HCT116 (cell line): ENCODE measurements around the gene TRIM56. TPM values are rescaled to one million over a fixed set of nuclear protein-coding genes. Genes with fewer than 3 reads are reported as not detected.
"Not testable (repeated sequence)": the region's sequence is repeated elsewhere in the genome, so short reads cannot be mapped to it uniquely, and the experiment has no call there.

ENCODE experiments used
- ATAC-seq: fragments of 200-7000 bp; cut with Tn5 transposase; 2 replicates; pipeline ENCODE4 v1.9.1; 2020; ENCODE audit warnings: mild to moderate bottlenecking, moderate library complexity
- BruUV-seq: library from RNA; stranded (reverse); fragments of 400-500 nt; replicated peaks from 2 replicates; lab custom pipeline; 2021; lab: Mats Ljungman, UMichigan
- CTCF ChIA-PET: fragments of 300-600 bp; sonication (Branson Sonifier 250); formaldehyde crosslinking; loops from one replicate; lab custom pipeline; 2021; ENCODE audit warnings: antibody characterized with exemption; lab: Charles Lee
- POLR2A ChIA-PET: fragments of 300-600, 350-600 bp; sonication (Branson Sonifier 250); formaldehyde crosslinking; loops from one replicate; lab custom pipeline; 2021; ENCODE audit warnings: antibody characterized with exemption; lab: Charles Lee
- RAD21 ChIA-PET, 2 experiments: fragments of 300-600 bp; sonication (Branson Sonifier 250); formaldehyde crosslinking; loops; one replicate each; lab custom pipeline; 2023; ENCODE audit warnings: low total read pairs in 2 of 2; ENCODE audit not compliant: uncharacterized antibody in 2 of 2, unreplicated experiment in 2 of 2, low non-redundant PET in 1 of 2; lab: Charles Lee
- DNase-seq: peaks from one replicate; pipeline ENCODE4 v3.0.0-alpha.2; 2010; ENCODE audit warnings: low read depth, low spot score
- H2AFZ ChIP-seq: fragments of 200-600 bp; shearing (Covaris generic), sonication (generic); 2 replicates; pipeline ENCODE4 v1.6.1; 2017; ENCODE audit warnings: low read depth, mixed run types, mixed read lengths, antibody characterized with exemption, low read length; ENCODE audit not compliant: poor library complexity, severe bottlenecking
- H3K27ac ChIP-seq: 2 replicates; pipeline ENCODE4 v1.5.1; 2012; ENCODE audit warnings: low read depth, low read length
- H3K27me3 ChIP-seq: fragments of 200-600 bp; sonication (generic); 2 replicates; pipeline ENCODE4 v1.6.1; 2016; ENCODE audit warnings: mixed run types, low read length, mixed read lengths; ENCODE audit not compliant: insufficient read depth
- H3K36me3 ChIP-seq, 2 experiments: fragments of 200-500 bp in 1 of 2; fragments of 200-600 bp in 1 of 2; sonication (Bioruptor generic) in 1 of 2; sonication (generic) in 1 of 2; 2 replicates each; pipeline versions ENCODE4 v1.5.1 to v1.6.1; 2014 to 2016; ENCODE audit warnings: low read length in 2 of 2, inconsistent platforms in 1 of 2, mixed read lengths in 1 of 2, mixed run types in 1 of 2; ENCODE audit not compliant: insufficient read depth in 2 of 2, control insufficient read depth in 1 of 2
- H3K4me1 ChIP-seq, 2 experiments: fragments of 200-600 bp in 1 of 2; sonication (generic) in 1 of 2; 2 replicates each; pipeline versions ENCODE4 v1.5.1 to v1.6.1; 2012 to 2017; ENCODE audit warnings: low read length in 2 of 2, inconsistent platforms in 1 of 2, mild to moderate bottlenecking in 1 of 2, mixed read lengths in 1 of 2, mixed run types in 1 of 2, moderate library complexity in 1 of 2; ENCODE audit not compliant: insufficient read depth in 2 of 2, control insufficient read depth in 1 of 2
- H3K4me2 ChIP-seq: fragments of 200-600 bp; sonication (generic); 2 replicates; pipeline ENCODE4 v1.6.1; 2017; ENCODE audit warnings: mixed run types, low read length, mixed read lengths
- H3K4me3 ChIP-seq, 2 experiments: fragments of 200-600 bp in 1 of 2; sonication (generic) in 1 of 2; replicated peaks in 1 of 2; 2 replicates each; pipeline ENCODE4 v1.5.1; 2011 to 2016; ENCODE audit warnings: low read length in 2 of 2, control low read depth in 1 of 2, low read depth in 1 of 2, mild to moderate bottlenecking in 1 of 2, mixed read lengths in 1 of 2, mixed run types in 1 of 2
- H3K79me2 ChIP-seq: fragments of 200-600 bp; sonication (generic); 2 replicates; pipeline ENCODE4 v1.6.1; 2017; ENCODE audit warnings: mild to moderate bottlenecking, mixed run types, low read length, moderate library complexity, mixed read lengths; ENCODE audit not compliant: insufficient read depth
- H3K9ac ChIP-seq: fragments of 200-600 bp; sonication (generic); 2 replicates; pipeline ENCODE4 v1.6.1; 2016; ENCODE audit warnings: low read length, mixed read lengths
- H3K9me2 ChIP-seq: fragments of 200-600 bp; sonication (generic), shearing (Covaris generic); 2 replicates; pipeline ENCODE4 v1.6.1; 2017; ENCODE audit warnings: mixed run types, mild to moderate bottlenecking, moderate library complexity; ENCODE audit not compliant: insufficient read depth
- H3K9me3 ChIP-seq, 2 experiments: fragments of 200-500 bp in 1 of 2; fragments of 200-600 bp in 1 of 2; sonication (Bioruptor generic) in 1 of 2; sonication (generic) in 1 of 2; 2 replicates each; pipeline ENCODE4 v1.6.1; 2014 to 2017; ENCODE audit warnings: low read length in 2 of 2, mixed read lengths in 2 of 2, inconsistent platforms in 1 of 2, low read depth in 1 of 2, mild to moderate bottlenecking in 1 of 2, mixed run types in 1 of 2, moderate library complexity in 1 of 2; ENCODE audit not compliant: control insufficient read depth in 1 of 2, insufficient read depth in 1 of 2
- H4K20me1 ChIP-seq: fragments of 200-600 bp; sonication (generic), shearing (Covaris generic); 2 replicates; pipeline ENCODE4 v1.6.1; 2017; ENCODE audit warnings: mixed run types, mild to moderate bottlenecking, moderate library complexity; ENCODE audit not compliant: insufficient read depth
- REST ChIP-seq: IDR thresholded peaks from 2 replicates; pipeline ENCODE4 v1.6.1; 2012; ENCODE audit warnings: low read depth
- YY1 ChIP-seq: IDR thresholded peaks from 2 replicates; pipeline ENCODE4 v1.6.1; 2011; ENCODE audit warnings: low read length, low read depth, moderate library complexity, mild to moderate bottlenecking; ENCODE audit not compliant: insufficient replicate concordance; ENCODE audit errors: extremely low read depth
- intact Hi-C: fragments of 100-400 bp; cut with micrococcal nuclease; formaldehyde crosslinking; loops from 2 replicates; pipeline ENCODE4 v1.10.0; 2022
- total RNA-seq: library from RNA; stranded (reverse); gene quantifications from one replicate; pipeline ENCODE4 v1.2.1, GENCODE V29; 2021; ENCODE audit not compliant: unreplicated experiment

The TRIM56 gene
- total RNA-seq, 1 experiment from 2014 or later, result 25.9 TPM

GRCh38 chr7:101041283-101041682 lies 44.0 kb upstream of the TRIM56 start:
- BruUV-seq, H4K20me1 ChIP-seq, H3K9ac ChIP-seq, H3K36me3 ChIP-seq, H3K27ac ChIP-seq, H3K4me2 ChIP-seq, H3K9me2 ChIP-seq, intact Hi-C loops, H2AFZ ChIP-seq, DNase-seq, H3K4me1 ChIP-seq, RAD21 ChIA-PET, H3K9me3 ChIP-seq, CTCF ChIA-PET, H3K79me2 ChIP-seq, ATAC-seq, H3K4me3 ChIP-seq, POLR2A ChIA-PET: not testable (repeated sequence)
- 0 out of 2 replicates have a peak, but pooled peaks have one; percentile 12 for TF ChIP-seq REST
- H3K27me3 ChIP-seq, result peaks cover 30% of the 10 kb centered on the region

- ATAC-seq, result no peak
- no TSS peak for BruUV-seq
- Histone ChIP-seq H3K9me3 (no peaks in the 10 kb centered on the region), H3K27me3 (peaks cover 30% of the 10 kb centered on the region), H4K20me1 (no peaks in the 10 kb centered on the region), H3K36me3 (no peaks in the 10 kb centered on the region), H3K79me2 (no peaks in the 10 kb centered on the region), H3K4me2 (no peak overlapping the region), H3K9me2 (no peaks in the 10 kb centered on the region), H2AFZ (no peak overlapping the region), H3K4me3 (no peak overlapping the region), H3K4me1 (no peaks in the 10 kb centered on the region; a peak in 1 of 4 replicates), H3K27ac (no peak overlapping the region), H3K9ac (no peak overlapping the region)
- RAD21 ChIA-PET, result interaction anchor here in 1 of 2 experiments (0.7 kb wide), 1 partner anchor 91 kb away, joined by 3 read pairs; no protein-coding TSS in a partner anchor
- POLR2A ChIA-PET, result no interaction called here
- DNase-seq, result peak; percentile 8
- intact Hi-C loops, result no loop called here
- TF ChIP-seq YY1, result no peak
- peak; percentile 100 for TF ChIP-seq REST
- CTCF ChIA-PET, result interaction anchor here (1.0 to 1.4 kb wide), 5 partner anchors 156 to 225 kb away, joined by 3 to 6 read pairs (median 4); partner anchors contain the start of gene UFSP1
Measured at GRCh38 chr7:101058355-101058754, 26.9 kb upstream of the TRIM56 start.
